ENCODE measurements around the gene NTPCR.
"Not testable (repeated sequence)": the region's sequence is repeated elsewhere in the genome, so short reads cannot be mapped to it uniquely, and the experiment has no call there.

Gene NTPCR, protein sequence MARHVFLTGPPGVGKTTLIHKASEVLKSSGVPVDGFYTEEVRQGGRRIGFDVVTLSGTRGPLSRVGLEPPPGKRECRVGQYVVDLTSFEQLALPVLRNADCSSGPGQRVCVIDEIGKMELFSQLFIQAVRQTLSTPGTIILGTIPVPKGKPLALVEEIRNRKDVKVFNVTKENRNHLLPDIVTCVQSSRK

DNA sequence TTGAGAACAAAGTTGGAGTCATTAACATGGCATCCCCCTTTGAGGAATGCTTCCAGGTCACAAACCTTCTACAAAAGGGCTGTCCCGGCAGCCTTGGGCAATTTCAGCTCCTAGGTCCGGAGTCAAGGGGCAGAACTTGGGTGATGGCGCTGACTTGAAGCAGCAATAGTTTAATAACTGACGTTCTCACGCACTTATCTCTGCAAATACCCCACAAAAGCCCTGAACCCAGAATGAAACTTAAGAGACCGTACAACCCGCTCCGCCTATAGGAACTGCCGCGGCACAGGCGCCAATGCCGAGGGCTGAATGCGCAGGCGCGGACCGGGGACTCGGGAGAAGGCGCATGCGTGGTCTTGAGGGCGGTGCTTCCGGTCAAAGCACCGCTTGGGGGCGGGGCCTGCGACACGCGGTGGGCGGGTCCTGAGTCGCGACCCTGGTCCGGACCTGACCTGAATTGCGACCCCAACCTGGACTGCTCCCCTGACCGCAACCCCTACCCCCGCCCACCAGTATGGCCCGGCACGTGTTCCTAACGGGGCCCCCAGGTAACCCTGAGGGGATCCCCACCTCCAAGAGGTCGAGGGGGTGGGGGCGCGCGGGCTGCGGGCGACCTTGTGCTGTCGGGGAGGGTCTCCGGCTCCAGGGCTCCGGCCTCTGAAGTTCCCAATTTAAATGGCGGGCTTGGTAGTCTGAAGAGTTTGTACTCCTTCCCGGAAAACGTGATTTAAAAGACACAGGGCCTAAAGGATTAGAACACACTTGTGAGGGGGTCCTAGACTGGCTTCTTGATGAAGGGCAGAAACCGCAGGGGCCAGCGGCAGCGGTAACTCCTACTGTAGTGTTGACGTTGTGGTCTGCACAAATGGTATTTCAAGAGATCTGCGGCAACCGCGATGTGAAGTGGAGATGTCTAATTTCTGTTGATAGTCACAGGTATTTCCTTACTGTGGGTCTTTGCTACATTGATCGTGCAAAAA is at the start of gene NTPCR:
Gene NTPCR (plus strand): TSS at position 415 of the 980 bp plus-strand sequence. CDS start 100 bp downstream, at position 515.
- no peak for FAIRE-seq

DNA sequence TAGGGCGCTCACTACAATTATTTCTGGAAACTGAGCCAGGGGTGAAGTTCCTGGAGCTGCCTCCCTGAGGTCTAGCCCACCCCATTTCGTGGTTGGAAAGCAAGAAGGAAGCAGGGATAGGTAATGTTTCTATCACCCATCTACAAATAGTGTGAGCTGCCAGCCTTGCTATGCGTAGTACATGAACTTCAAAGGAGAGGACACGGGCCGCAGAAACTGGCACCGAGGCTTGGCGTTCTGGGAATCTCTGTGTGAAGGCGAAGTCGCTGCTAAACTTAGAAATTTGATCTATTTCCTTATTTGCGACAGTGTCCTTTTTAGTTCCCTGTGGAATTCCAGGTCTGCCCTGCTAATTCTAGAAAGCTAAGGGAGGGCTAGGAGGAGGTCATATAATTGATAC is 49.6 kb upstream of the NTPCR start:
- no peak for FAIRE-seq

DNA sequence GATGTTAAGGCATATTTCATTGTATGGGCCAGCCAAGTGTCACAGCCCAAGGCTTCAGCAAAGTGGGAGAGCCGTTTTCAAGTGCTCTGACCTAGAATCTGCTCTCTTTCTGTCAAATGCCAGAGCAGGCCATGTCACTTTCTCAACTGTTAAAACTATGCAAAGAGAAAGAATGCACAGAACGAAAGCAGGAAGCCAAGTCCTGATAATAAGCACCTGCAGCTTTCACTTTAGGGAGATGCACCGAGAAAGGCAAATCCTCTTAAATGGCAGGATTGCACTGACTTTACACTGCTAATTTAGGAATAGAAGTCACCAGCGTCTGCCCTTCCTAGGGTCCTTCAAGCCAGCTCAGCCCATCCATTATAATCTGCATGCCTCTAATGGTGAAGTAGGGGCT is 49.2 kb upstream of the NTPCR start:
- no peak for FAIRE-seq

DNA sequence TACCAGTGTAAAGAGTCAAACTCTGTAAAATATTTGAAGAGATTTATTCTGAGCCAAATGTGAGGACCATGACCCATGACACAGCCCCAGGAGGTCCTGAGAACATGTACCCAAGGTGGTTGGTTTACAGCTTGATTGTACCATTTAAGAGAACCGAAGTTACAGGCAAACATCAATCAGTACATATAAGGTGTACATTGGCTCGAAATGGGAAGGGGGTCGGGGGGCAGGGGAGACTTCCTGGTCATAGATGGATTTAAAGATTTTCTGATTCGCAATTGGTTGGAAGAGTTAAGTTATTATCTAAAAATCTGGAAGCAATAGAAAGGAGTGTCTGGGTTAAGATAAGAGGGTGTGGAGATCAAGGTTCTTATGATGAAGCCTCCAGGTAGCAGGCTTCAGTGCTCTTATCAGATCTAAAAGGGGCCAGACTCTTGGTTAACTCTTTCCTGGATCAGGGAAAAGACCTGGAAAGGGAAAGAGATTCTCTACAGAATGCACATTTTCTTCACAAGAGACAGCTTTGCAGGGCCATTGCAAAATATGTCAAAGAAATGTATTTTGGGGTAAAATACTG is 47.5 kb upstream of the NTPCR start:
- no peak for FAIRE-seq

DNA sequence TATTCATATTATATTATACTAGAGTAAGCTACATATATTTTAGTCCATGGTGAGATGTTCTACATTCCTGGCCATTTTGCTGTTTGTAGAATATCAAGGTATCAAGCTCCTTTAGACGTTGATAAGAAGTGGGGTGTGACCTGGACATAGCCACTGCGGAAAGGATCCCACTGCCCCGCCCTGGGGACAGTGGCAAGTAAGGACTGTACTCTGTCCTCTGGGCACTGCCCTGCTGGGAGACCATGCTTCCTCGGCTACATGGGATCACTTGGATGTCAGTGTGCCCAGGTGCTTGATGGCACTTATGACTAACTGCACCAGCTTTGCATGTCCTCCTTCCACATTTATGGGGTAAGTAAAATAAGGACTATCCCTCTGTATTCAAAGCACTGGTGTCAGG is 46.3 kb upstream of the NTPCR start:
- FAIRE-seq: no peak

DNA sequence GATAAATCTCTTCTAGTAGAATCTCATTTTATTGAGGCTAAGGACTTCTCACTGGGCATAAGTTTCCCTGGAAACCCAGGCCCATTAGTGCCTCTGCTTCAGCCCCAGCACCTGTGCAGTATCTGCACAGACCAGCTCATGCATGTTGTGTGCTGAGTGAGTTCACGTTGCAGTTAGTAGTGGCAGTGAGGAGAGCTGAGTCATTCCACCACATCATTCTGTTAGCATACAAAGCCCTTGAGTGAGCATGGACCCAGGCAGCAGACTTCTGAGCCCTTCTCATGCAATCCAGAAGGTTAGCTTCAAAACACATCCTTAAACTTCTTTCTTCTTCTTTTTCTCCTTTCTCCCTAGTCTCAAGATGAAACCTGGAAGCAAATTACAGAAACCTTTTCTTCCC is 45.8 kb upstream of the NTPCR start:
- FAIRE-seq: no peak

DNA sequence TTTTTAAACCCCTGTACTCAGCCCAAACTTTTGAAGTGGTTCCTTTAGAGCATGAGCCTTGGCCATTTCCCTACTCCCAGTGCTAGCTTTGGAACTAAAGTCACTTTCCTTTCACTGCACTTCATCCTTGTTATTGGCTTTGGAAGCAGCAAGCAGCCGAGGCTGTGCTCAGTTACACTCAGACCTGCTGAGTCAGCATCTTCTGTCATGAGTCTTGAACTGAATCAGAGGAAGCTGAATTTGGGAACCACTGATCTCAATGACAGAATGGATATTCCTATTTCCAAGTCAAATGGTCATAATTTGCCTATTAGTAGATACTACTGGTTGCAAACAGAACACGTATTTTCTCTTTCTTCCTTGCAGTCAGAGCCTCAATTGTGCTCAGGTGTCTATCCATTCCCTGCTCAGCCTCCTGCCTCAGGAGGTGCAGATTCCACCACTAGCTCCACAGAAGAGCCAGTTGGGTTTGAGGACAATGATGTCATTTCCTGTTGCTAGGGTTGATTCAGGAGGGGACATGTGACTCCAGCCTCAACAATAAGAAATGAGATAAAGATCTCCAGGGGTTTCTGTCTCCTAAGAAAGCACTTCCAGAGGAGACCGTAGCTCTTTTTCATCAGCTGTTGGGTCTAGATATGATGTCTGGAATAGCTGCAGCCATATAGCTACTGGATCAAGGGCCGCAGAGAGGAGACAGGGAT is 44.9 kb upstream of the NTPCR start:
- no peak for FAIRE-seq

DNA sequence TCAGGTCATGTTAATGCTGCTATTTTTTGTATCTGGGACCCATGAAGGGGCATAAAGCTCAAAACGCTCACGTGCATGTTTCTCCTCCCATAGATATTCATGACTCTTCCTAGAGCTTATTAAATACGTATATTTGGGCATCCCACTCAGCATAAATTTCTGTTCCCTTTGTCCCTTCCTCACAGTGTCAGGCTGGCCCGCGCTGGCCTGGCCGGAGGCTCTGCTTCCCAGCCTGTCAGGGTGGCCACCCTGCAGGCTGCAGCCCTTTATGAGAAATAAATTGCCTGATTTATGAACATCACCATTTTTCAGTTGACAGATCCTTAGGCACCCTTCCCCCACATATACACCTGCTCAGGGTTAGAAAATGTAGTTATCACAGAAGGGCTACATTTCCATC is 44.0 kb upstream of the NTPCR start:
- no peak for FAIRE-seq

DNA sequence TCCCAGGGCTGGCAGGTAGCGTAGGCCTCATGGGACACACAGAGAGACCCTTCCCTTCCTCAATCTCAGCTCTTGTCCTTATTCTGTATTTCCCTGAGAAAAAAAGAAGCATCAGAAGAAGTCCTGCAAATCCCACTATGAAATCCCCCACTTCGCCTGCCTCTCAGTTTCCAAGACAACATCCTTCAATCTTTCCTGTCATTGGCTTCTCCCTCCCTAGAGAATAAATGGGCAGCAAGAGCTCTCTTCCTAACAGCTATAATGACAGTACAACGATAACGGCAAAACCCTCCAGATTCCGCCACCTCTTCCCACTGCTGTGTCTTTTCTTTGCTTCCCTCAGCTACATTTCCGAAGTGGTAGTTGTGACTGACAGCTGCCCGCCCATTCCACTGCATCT is 41.6 kb upstream of the NTPCR start:
- FAIRE-seq: no peak

DNA sequence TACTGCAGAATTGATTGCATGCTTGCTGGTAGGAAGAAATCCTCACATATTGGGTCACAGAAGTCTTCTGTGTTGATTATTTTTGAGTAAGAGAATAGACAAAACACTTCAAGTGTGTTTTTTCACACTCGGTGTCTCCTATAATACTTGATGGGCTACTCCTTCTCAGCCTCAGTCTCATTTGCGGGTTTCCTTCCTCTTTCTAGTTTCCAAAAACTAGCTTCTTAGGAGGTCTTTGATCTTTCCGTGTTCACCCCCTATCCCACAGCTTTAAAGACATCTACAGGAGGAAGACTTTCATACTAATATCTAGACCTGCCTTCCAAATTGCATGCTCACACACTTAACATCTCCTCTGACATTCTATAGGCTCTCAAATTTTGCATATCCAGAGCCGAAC is 40.7 kb upstream of the NTPCR start:
- FAIRE-seq: no peak

DNA sequence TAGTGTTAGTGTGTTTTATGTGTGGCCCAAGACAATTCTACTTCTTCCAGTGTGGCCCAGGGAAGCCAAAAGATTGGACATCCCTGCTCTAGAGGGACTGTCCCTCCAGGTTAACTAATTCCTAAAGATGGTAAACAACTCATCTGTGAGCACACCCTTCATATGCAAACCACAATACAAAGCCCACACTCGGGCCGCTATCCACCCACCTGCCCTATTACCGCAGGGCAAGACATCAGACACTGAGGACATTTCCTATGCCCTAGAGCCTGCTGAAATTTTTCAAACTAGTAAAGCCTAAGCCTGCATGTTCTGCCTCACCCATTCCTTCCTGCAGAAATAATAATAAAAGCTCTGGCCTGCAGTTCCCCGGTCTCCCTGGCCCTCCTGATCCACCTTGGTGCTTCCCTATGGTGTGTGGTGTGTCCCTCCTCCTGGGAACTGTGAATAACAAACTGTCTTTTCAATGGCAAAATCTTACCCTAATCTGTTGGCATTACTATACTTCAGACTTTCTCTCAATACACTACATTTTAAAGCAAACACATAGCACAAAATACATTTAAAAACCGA is 39.3 kb upstream of the NTPCR start:
- no peak for FAIRE-seq

DNA sequence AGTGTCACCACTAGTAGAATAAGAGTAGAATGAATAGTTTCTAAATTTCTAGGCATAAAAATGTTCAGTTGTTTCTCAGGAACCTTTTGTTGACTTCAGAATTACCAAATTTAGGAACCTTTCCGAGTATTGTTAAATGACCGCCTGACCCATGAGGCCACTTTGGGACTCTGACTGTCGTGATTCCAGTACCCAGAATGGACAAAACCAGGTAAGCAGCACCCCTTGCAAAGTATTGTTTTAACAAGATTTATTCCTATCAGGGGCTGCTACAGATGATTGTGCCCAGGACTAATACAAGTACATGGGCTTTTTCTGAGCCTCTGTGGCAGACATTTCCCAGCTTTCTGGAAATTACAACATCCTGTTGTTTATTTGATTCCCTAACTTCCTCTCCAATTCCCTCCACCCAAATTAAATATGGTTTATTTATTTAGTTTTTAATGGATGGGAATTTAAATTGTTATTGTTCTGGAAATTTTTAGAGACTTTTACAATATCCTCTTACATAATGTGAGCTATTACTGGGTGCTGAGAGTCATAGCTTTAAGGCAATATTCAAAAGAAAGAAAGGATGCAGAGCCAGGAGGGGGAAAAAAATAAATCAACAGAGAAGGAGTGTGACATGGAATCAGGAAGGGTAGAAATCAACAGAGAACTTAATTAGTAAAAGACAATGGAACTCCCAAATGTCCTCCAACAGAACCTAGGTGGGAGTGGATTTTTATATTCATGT is 37.4 kb upstream of the NTPCR start:
- FAIRE-seq: no peak

DNA sequence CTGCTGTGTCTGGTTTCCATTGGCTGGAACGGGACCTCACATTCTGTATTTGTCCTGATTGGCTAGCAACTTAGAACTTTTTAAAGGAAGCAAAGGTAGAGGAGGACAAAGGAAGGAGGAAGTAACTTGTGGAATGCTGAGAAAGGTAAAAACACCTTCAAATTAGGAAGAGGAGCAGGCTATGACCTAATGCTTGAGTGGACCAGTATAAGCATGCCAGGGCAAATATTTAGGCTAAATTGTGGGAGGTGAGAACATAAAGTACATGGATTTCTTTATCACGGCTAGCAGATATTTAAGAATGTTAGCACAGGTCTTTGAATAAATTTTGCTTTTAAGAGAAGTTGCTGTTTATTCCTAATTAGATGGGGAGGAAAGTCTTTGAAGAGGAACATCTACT is 36.1 kb upstream of the NTPCR start:
- FAIRE-seq: not testable (repeated sequence)

DNA sequence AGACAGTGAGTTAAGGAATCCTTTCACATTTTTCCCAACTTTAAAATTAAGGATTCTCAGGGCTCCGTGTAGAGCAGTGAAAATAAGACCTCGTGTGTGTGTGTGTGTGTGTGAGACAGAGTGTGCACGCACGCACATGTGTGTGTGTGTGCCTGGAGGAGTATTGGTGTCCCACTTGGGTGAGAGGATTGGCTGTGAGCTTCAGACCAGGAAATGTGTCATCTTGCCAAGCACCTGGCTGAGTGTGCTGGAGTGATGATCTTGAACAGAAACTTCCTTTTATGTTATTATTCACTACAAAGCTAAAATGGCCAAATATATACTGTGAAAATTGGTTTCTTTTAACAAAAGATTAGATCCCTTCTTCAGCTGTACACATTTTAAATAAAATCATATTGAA is 35.2 kb upstream of the NTPCR start:
- no peak for FAIRE-seq

DNA sequence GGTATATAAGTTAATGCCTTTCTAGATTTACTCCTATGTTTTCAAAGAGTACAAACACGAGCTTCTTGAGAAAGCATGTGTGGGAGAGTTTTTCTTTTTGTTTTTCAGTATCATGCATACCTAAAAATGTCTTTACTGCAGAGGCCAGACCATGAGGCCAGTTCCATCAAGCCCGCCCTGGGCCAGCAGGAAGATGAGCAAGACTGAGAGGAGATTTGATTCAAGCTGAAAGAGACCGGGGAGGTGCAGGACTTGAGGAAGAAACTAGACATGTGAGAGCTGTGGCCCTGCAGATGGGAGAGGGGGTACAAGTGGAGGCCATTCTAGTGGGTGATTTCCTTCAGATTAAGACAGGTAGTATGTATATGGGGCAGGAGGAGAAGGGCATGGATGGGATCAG is 33.4 kb upstream of the NTPCR start:
- FAIRE-seq: no peak

DNA sequence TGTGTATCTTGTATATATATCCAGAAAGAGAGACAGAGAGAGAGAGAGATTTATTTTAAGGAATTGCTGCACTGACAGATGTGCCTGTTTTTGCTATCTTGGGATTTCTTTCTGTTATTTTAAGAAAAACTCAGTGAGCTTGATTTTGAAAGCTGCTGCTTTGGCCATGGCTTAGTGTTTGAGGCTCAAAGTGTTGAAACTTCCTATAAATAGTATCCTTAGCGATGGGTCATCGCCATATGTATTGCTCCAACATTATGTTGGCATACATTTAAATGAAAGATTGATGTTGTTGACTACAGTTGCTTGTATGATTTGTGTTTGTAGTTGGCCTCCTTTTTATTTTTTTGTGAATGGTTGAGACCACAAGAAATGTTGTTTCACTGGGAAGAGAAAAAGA is 29.0 kb upstream of the NTPCR start:
- FAIRE-seq: no peak

DNA sequence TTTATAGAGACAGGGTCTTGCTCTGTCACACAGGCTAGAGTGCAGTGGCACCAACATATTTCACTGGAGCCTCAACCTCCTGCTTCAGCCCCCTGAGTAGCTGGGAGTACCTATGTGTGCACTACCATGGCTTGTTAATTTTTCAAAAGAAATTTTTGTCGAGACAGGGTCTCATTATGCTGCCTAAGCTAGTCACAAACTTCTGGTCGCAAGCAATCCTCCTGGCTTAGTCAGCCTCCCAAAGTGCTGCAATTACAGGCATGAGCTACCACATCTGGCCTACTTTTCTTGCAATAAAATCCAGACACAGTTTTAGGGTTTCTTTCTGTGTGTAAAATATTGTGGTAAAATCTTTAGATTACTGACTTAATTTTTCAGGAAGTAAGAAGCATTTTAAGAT is 27.9 kb upstream of the NTPCR start:
- FAIRE-seq: no peak

DNA sequence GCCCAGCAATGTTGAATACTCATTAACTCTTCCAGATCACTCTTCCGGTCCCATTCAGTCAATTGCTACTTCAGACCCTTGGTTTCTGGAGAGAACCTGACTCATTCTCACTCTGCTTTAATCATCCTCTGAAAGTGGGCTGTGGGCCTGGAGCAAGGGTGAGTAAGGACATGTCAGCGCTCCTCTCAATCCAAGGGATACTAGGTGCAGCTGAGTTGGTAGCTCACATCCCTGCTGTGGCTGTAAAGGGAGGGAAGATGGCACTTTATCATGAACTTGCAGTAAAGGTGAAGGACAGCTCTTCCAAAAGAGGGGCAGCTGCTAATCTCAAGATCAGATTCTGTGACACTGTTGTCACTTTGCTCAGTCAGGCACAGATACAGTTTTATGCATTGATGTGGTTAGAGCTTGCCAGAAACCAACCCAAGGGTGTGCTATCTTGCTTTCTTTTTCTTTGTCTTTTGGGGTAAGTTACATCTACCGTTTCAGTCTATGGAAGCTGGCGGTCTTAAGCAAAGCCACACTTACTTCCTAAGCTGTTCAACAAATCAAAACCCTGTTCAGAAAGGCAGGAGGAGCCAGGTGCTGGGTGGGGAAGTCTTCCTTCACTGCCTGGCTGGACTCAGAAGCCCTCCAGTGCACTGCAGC is 26.5 kb upstream of the NTPCR start:
- no peak for FAIRE-seq

DNA sequence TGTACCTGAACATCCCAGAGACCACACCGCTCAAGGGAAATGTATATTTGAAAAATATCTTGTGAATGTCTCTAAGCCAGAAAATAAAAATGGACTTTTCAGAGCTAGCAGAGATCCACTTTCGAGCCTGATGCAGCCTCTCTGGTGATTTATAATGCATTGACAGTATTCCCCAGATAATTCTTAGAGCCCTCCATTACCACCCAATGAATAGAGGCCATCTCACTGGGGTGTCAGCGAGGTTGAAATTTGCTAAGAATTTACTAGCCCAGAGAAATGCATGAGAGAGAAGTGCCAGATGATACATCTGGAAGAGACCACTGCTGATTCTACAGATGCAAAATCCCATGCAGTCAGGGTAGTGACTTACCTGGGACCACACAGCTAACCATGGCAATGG is 25.5 kb upstream of the NTPCR start:
- FAIRE-seq: no peak

DNA sequence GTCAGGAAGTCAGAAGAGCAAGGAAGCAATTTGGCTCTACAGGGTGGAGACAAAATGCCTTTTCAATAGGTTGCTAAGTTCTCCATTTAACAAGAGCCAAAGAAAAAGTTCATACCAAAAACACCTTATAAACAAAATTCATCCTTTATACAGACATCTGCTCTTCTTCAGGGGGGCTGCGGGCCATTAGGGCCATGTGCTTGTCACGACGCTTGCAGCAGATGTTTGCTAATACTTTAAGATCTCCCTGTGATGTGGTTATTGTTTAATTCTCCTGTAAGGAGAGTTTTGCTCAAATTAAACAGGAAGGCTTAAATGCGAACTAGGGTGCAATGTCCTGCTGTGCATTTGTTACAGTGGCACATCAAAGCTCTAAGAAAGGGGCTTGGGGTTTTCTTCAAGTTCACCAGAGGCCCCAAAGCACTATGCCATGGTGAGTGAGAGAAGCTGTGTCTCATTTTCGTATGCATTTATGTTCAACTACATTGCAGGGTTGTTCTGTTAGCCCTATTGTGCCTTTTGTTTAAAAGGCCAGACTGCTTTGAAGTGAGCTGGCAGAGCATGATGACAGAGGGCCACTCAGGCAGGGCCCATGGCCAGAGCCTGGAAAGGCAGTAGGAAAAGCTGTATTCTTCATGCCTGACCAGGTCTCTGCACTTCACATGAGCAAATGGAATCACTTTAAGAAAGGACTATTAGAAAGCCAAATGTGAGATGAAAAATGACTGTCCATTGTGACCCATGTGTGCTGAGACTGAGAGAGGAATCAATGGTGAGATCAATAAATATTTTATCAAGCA is 24.8 kb upstream of the NTPCR start:
- FAIRE-seq: no peak

DNA sequence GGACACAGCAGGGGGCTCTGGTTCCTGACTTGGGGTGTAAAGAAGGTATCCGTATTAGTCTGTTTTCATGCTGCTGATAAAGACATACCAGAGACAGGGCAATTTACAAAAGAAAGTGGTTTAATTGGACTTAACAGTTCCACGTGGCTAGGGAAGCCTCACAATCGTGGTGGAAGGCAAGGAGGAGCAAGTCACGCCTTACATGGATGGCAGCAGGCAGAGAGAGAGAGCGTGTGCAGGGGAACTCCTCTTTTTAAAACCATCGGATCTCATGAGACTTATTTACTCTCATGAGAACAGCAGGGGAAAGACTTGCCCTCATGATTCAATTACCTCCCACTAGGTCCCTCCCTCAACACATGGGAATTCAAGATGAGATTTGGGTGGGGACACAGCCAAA is 23.2 kb upstream of the NTPCR start:
- not testable (repeated sequence) for FAIRE-seq
